Choroid plexus epithelial cell (primary cell): Measurements from ENCODE around the gene COPS9.

Source experiments
- DNase-seq: peaks from one replicate; pipeline ENCODE4 v3.0.0-alpha.2; 2010; ENCODE audit warnings: low read depth
- H3K4me3 ChIP-seq: 2 replicates; pipeline ENCODE4 v1.5.1; 2011; ENCODE audit warnings: low read depth, mild to moderate bottlenecking, control low read depth, low read length, moderate library complexity
- TF ChIP-seq, protein P1 (sequence below): conservative IDR thresholded peaks from 2 replicates; pipeline ENCODE4 v1.5.1; 2011; ENCODE audit warnings: low read depth, mild to moderate bottlenecking, control low read depth, inconsistent platforms, low read length, moderate library complexity

The COPS9 gene

GRCh38 chr2:240166191-240166590 is 30.1 kb upstream of the COPS9 start:
- TF ChIP-seq, protein P1, sequence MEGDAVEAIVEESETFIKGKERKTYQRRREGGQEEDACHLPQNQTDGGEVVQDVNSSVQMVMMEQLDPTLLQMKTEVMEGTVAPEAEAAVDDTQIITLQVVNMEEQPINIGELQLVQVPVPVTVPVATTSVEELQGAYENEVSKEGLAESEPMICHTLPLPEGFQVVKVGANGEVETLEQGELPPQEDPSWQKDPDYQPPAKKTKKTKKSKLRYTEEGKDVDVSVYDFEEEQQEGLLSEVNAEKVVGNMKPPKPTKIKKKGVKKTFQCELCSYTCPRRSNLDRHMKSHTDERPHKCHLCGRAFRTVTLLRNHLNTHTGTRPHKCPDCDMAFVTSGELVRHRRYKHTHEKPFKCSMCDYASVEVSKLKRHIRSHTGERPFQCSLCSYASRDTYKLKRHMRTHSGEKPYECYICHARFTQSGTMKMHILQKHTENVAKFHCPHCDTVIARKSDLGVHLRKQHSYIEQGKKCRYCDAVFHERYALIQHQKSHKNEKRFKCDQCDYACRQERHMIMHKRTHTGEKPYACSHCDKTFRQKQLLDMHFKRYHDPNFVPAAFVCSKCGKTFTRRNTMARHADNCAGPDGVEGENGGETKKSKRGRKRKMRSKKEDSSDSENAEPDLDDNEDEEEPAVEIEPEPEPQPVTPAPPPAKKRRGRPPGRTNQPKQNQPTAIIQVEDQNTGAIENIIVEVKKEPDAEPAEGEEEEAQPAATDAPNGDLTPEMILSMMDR: no peak
- DNase-seq: no peak
- H3K4me3 ChIP-seq: no peak overlapping the region

DNA sequence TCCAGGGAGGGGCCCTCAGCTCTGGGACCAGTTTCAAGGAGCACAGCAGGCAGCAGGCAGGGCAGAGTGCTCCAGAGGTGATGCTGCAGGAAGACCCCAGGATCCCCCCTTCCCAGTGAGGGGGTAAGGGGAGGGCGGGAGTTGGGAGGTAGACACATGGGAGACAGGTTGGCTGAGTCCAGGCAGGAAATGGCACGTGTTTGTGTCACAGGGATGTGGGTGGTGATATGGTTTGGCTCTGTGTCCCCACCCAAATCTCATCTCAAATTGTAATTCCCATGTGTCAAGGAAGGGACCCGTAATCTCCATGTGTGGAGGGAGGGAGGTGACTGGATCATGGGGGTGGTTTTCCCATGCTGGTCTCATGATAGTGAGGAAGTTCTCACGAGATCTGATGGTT is 29.6 kb upstream of the COPS9 start:
- DNase-seq: no peak
- TF ChIP-seq, protein P1: no peak
- H3K4me3 ChIP-seq: no peak overlapping the region

DNA sequence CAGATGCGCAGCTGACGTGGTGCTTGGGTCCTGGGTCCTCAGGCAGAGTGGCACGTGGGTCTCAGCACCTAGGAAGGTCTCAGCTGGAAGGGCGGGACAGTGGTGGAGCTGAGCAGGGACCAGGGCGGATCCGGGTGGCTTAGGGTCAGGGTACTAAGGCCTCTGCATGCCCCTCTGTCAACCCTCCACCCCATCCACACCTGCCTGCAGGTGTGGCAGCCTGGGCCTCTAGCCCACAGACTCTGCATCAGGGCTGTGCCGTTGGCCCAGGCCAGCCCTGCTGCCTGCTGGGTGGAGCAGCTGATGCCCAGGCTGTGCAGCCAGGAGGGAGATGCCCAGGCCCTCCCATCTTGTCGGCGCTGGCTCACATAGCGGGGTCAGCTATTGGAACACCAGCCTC is 28.9 kb upstream of the COPS9 start:
- H3K4me3 ChIP-seq: no peak overlapping the region
- DNase-seq: no peak
- TF ChIP-seq, protein P1: no peak

DNA sequence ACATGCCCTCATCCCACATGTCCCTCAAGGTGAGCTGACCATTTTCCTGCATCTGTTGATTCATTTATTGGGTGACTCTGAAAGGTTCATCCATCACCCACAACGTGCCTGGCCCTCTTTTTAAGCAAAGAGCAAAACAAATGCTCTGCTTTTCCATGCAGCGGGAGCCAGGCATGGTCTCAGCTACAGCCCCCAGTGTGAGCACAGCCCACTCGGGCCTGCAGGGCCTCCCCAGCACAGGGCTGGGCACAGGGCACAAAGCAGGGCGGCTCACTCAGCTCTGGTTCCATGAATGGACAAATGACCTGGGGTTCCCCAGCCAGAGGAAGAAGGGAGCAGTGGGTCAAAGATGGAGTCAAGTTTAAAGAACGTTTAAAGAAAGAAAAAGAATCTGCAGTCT is 28.5 kb upstream of the COPS9 start:
- TF ChIP-seq, protein P1: no peak
- H3K4me3 ChIP-seq: no peak overlapping the region
- DNase-seq: no peak

DNA sequence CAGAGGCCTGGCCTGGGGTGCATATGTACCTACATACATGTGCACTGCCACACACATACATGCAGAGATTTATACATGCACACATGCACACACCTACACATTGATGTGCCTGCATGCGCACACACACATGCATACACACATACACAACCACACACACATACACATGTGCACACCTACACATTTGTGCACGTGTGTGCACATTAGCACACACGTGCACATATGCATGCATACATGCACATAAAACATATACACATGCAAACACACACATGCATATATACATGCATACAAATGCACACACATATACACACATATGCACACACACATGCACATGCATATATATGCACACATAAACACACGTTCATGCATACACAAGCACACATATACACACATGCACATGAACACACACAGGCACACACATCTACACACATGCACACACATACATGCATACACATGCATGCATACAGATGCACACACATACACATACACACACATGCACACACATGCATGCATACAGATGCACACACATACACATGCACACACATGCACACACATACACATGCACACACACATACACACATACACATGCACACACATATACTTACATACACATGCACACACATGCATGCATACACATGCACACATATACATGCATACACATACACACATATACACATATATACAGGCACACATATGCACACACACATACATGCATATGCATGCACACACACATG is 27.9 kb upstream of the COPS9 start:
- no peak for DNase-seq
- no peak overlapping the region for H3K4me3 ChIP-seq
- TF ChIP-seq, protein P1: no peak

DNA sequence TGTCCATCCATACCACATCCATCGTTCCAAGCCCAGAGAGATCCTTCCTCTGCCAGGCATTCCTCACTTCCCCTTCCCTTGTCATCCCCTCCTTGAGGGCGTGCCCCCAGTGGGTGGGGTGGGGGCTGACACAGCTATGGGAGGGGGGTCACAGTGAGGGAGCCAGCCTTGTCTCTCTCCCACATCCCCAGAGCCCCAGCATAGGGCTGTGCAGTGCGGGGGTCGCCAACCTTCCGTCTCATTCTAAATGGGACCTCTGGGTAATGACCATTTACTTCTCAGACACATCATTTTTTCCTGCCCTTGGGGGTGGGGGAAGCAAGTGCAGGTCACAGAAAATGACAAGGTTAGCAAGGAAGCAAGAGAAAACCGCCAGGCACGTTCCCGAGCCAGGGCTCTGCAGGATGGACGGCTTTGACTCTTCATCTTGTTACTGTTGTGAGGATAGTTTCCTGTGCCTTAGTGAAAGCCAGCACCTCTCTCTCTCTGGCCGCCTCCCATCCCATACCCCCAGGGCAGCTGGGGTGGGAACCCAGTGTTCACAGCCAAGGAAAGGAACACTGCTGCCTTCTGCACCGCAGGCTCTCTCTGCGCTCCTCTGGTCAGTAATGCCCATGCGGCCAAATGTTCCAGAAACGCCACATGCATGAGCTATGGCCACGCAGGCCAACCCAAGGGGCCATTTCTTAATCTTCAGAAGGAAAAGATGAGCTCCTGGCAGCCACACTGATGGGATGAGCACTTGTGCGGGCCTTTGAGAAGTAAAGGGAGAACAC is 27.0 kb upstream of the COPS9 start:
- no peak for DNase-seq
- no peak overlapping the region for H3K4me3 ChIP-seq
- TF ChIP-seq, protein P1: no peak

DNA sequence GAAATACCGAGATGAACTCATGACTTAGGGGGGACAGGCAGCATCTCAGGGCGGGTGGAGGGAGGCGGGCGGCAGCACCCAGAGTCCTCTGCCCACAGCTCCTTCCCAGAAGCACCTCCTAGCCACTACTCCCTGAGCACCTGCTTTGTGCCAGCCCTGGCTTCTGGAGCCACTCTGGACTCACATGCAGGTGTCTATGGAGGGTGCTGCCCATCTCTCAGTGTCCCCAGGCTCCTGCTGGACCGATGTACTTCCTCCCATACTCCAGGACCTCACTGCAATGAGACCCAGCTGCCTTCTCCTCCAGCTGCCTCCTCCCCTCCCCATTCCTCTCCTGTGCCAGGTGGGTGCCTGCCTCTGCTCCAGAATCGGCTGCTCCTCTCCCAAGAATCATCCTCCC is 26.4 kb upstream of the COPS9 start:
- H3K4me3 ChIP-seq: no peak overlapping the region
- no peak for DNase-seq
- TF ChIP-seq, protein P1: no peak
